ENCODE data around the gene CHL1. TPM values are rescaled to one million over a fixed set of nuclear protein-coding genes. Genes with fewer than 3 reads are reported as not detected.

The CHL1 gene
- total RNA-seq, 1 experiment from 2014 or later: not detected

DNA sequence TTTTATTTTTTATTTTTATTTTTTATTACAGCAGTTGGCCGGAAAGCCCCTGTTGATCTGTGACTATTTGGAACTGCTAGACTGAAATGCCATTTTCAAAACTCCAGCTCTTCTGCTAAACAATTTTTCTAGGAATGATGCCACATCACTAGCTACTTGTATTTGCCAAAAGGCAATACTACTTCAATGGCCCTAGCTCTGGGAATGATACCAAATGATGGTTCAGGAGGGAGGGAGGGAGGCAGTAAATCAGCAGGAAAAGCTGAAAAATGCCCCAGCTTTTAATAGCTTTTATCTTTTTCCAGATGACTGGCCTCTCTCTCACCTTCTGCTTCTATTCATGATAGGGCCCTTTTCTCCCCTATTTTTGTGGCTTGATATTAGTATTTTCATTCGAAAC lies 2.6 kb upstream of the CHL1 start:
- Histone ChIP-seq H3K9me3 (ENCODE audit: insufficient read depth, low read depth) (no peaks in the 10 kb centered on the region), H4K20me1 (ENCODE audit: insufficient read depth) (no peaks in the 10 kb centered on the region), H3K79me2 (ENCODE audit: low read depth) (no peaks in the 10 kb centered on the region), H2AFZ (no peak overlapping the region), H3K9me2 (ENCODE audit: insufficient read depth) (no peaks in the 10 kb centered on the region), H3F3A (ENCODE audit: insufficient read depth, low read depth) (no peaks in the 10 kb centered on the region), H3K4me2 (no peak overlapping the region), H3K27ac (no peak overlapping the region), H3K27me3 (ENCODE audit: insufficient read depth, low read depth) (no peaks in the 10 kb centered on the region), H3K4me1 (replicated peaks; ENCODE audit: insufficient read depth) (no peaks in the 10 kb centered on the region), H3K4me3 (no peak overlapping the region), H3K36me3 (ENCODE audit: low read depth) (no peaks in the 10 kb centered on the region)
- DNase-seq: no peak
- intact Hi-C loops (cut with micrococcal nuclease; ENCODE audit: unreplicated experiment): no loop called here
- POLR2A ChIA-PET (ENCODE audit: unreplicated experiment): no interaction called here
- CTCF ChIA-PET: no interaction called here
- TF ChIP-seq EZH2 (IDR thresholded peaks at IDR 0.05; ENCODE audit: low read depth) (no peak), CTCF (conservative IDR thresholded peaks at IDR 0.05) (no peak)
- no TSS peak for BruUV-seq (replicated peaks)

DNA sequence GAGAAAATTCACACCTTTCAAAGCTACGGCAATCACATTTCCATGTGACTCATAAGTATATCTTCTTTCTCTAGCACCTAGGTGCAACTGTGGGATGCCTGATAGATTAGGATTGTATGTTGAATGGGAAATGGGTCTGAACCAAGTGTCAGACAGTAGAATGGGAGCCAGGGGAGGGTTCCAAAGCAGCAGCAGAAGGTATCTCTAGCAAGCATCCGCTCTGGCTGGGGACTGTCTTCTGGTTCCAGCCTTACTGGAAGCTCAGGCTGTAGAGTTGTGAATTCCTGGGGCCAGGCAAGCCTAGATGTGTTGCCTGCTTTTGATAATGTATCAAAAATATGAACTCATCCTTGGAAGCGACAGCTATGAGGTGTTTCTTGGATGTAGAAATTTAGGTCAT lies 2.1 kb upstream of the CHL1 start:
- Histone ChIP-seq H2AFZ (no peak overlapping the region), H3K4me2 (no peak overlapping the region), H3F3A (ENCODE audit: insufficient read depth, low read depth) (no peaks in the 10 kb centered on the region), H3K9me2 (ENCODE audit: insufficient read depth) (no peaks in the 10 kb centered on the region), H3K4me3 (no peak overlapping the region), H3K27ac (no peak overlapping the region), H3K27me3 (ENCODE audit: insufficient read depth, low read depth) (no peaks in the 10 kb centered on the region), H3K36me3 (ENCODE audit: low read depth) (no peaks in the 10 kb centered on the region), H3K79me2 (ENCODE audit: low read depth) (no peaks in the 10 kb centered on the region), H4K20me1 (ENCODE audit: insufficient read depth) (no peaks in the 10 kb centered on the region), H3K4me1 (replicated peaks; ENCODE audit: insufficient read depth) (no peaks in the 10 kb centered on the region), H3K9me3 (ENCODE audit: insufficient read depth, low read depth) (no peaks in the 10 kb centered on the region)
- no peak for DNase-seq
- BruUV-seq (replicated peaks): no TSS peak
- intact Hi-C loops (cut with micrococcal nuclease; ENCODE audit: unreplicated experiment): no loop called here
- ChIA-PET CTCF (no interaction called here), POLR2A (ENCODE audit: unreplicated experiment) (no interaction called here)
- no peak for TF ChIP-seq CTCF (conservative IDR thresholded peaks at IDR 0.05)
- TF ChIP-seq EZH2 (IDR thresholded peaks at IDR 0.05; ENCODE audit: low read depth): no peak

DNA sequence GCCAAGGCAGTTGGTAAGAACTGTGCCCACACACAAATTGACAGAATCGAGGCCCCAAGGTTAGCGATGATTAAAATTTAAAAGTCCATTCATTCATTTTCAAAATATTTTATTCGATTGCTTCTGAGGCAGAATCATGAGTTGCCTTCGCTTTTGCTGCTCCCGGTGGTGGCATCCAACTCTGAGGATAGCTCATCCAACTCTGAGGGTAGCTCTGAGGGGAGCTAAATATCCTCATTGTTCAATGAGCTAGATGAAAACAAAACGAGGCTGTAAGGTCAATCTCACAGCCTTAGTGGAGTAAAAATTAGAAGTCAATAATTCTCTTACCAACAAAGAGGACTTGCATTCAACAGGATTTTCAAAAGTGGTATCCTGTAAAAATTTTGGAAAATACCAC lies 897 bp upstream of the CHL1 start:
- no peak for DNase-seq
- Histone ChIP-seq H3K9me3 (ENCODE audit: insufficient read depth, low read depth) (no peaks in the 10 kb centered on the region), H3K4me2 (no peak overlapping the region), H3K79me2 (ENCODE audit: low read depth) (no peaks in the 10 kb centered on the region), H3K27me3 (ENCODE audit: insufficient read depth, low read depth) (no peaks in the 10 kb centered on the region), H4K20me1 (ENCODE audit: insufficient read depth) (no peaks in the 10 kb centered on the region), H3K9me2 (ENCODE audit: insufficient read depth) (no peaks in the 10 kb centered on the region), H3K4me3 (no peak overlapping the region), H2AFZ (no peak overlapping the region), H3K36me3 (ENCODE audit: low read depth) (no peaks in the 10 kb centered on the region), H3K27ac (no peak overlapping the region), H3K4me1 (replicated peaks; ENCODE audit: insufficient read depth) (no peaks in the 10 kb centered on the region), H3F3A (ENCODE audit: insufficient read depth, low read depth) (no peaks in the 10 kb centered on the region)
- intact Hi-C loops (cut with micrococcal nuclease; ENCODE audit: unreplicated experiment): no loop called here
- TF ChIP-seq CTCF (conservative IDR thresholded peaks at IDR 0.05) (no peak), EZH2 (IDR thresholded peaks at IDR 0.05; ENCODE audit: low read depth) (no peak)
- CTCF ChIA-PET: no interaction called here
- no TSS peak for BruUV-seq (replicated peaks)
- POLR2A ChIA-PET (ENCODE audit: unreplicated experiment): no interaction called here
